Endothelial cell of coronary artery (primary cell): ENCODE measurements around the gene GJE1. TPM values are rescaled to one million over a fixed set of nuclear protein-coding genes. Genes with fewer than 3 reads are reported as not detected.

Experiments used
- total RNA-seq: library from RNA; depleted of rRNA; stranded (reverse); fragments of >200 nt; gene quantifications from 2 replicates; pipeline ENCODE4 v1.2.3, GENCODE V29; 2014

Gene GJE1, protein sequence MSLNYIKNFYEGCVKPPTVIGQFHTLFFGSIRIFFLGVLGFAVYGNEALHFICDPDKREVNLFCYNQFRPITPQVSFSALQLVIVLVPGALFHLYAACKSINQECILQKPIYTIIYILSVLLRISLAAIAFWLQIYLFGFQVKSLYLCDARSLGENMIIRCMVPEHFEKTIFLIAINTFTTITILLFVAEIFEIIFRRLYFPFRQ
- not detected in 2 replicates for total RNA-seq

DNA sequence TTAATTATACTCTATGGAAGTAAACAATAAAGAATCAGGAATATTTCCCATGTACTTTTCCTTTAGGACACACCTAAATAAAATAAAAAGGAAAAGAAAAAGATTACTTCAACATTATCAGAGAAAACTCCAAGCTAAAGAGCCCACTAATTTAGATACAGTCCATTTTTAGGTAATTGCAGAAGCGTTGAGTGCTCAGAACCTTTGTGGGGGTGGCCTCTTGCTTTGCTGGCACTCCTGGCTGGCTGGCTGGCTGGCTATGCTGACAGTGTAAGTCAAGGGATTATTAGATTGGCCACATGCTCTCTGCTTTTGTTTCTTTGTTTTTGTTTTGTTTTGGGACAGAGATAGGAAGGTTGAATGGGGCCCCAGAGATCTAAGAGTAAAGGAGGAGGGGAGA, at the start of gene GJE1:
TSS of gene GJE1 (plus strand) at position 301 of the 400 bp plus-strand sequence. CDS start 234 bp downstream, outside the sequence.

DNA sequence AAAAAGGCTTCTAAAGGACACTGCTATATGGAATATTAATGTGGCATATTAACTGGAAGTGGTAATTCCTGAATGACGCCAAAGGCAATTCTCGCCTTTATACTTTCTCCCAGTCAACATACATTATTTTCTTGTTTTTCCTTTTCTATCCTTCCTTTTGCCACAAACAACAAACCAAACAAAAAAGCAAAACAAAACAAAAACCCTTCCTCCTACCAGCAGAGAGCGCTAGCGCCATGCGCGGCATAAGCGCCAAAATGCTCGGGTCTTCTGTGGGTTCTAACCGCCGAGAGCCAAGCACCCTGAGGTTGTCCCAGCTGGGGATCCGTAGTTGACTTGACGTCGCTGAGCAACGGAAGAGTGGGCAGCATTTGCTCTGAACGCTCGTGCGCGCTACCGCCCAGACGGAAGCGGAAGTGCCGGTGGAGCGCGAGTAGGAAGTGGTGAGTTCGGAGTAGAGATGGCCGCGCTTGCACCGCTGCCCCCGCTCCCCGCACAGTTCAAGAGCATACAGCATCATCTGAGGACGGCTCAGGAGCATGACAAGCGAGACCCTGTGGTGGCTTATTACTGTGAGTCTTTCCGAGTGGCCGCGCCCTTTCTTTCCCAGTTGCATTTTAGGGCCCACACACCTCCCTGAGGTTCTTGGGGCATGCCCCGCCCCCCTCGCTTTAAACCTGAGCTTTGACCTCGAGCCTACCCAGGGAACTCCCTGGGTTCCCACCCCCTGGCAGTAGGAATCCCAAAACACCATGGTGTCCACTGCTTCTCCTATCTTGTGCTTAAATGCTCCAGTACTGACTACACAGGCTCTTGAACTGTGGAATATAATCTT, 14.3 kb downstream of the GJE1 start, which contains the start of the genes NMBR and VTA1:
TSS of gene NMBR (minus strand) at position 295 of the 835 bp plus-strand sequence. CDS start 58,464 bp downstream, outside the sequence.
TSS of gene VTA1 (plus strand) at position 436 of the 835 bp plus-strand sequence. CDS start at position 461, 25 bp downstream.

Other genes starting within 250 kb of the GJE1 start
- gene NMBR, start 14.2 kb downstream of the GJE1 start, total RNA-seq, result not detected in 2 replicates
- gene VTA1, start 14.3 kb downstream of the GJE1 start, total RNA-seq, result 32.2 and 34.9 TPM in 2 replicates
- 5.3 and 85.2 TPM in 2 replicates for gene ADGRG6, start 169.1 kb downstream of the GJE1 start, total RNA-seq